ENCODE data around the gene CCR5AS.

- no peak for TF ChIP-seq CTCF (IDR thresholded peaks at IDR 0.05)
- TF ChIP-seq ZFX (IDR thresholded peaks at IDR 0.05; ENCODE audit: borderline replicate concordance) = no peak
Observed at GRCh38 chr3:46383211-46383950, 23.5 kb downstream of the CCR5AS start.

Data from 22Rv1 (cell line).